ENCODE data around the gene LYRM4.

The LYRM4 gene

DNA sequence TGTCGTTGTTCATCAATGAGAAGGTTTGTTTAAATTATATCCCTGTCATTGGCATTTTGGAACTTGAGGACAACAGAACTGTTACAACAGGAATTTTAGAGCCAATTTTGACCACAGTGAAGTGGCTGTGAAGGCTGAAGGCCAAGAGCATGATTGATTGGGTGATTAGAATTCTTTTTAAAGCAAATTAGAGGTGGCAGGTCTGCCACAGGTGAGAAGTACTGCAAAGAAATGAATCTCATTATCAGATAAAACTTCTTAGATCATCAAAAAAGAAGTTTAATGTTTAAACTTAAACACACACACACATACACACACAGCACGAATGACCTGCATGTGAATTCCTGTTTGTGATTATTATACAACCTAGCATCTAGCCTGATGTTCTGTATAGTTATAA is 32.9 kb upstream of the LYRM4 start:
- Histone ChIP-seq H3K36me3 (no peaks in the 10 kb centered on the region), H3K27me3 (no peaks in the 10 kb centered on the region)
- TF ChIP-seq, protein P1, sequence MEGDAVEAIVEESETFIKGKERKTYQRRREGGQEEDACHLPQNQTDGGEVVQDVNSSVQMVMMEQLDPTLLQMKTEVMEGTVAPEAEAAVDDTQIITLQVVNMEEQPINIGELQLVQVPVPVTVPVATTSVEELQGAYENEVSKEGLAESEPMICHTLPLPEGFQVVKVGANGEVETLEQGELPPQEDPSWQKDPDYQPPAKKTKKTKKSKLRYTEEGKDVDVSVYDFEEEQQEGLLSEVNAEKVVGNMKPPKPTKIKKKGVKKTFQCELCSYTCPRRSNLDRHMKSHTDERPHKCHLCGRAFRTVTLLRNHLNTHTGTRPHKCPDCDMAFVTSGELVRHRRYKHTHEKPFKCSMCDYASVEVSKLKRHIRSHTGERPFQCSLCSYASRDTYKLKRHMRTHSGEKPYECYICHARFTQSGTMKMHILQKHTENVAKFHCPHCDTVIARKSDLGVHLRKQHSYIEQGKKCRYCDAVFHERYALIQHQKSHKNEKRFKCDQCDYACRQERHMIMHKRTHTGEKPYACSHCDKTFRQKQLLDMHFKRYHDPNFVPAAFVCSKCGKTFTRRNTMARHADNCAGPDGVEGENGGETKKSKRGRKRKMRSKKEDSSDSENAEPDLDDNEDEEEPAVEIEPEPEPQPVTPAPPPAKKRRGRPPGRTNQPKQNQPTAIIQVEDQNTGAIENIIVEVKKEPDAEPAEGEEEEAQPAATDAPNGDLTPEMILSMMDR (IDR thresholded peaks at IDR 0.05) = no peak

DNA sequence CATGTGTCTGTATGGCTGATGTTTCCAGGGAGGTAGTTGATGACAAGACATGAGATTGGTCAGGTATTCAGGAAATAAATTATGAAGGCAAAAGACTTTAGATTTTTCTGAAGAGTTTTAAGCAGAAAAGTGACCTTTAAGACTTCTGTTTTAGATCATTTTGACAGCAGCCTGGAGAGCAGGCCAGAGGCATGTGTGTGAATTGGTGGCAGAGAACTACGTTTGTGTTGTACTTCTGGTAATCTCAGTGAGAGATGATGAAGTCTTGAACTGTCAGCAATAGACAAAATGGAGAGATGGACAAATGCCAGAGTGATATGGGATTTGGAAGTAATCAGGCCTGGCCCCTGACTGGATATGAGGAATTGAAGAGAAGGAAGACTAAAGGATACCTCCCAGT is 31.4 kb upstream of the LYRM4 start:
- Histone ChIP-seq H3K4me3 (ENCODE audit: low read depth in 1 of 2, low read length in 1 of 2) (no peak overlapping the region), H3K36me3 (no peaks in the 10 kb centered on the region), H3K27me3 (no peaks in the 10 kb centered on the region), H3K4me1 (ENCODE audit: control insufficient read depth in 1 of 2, insufficient read depth in 1 of 2, low read depth in 1 of 2, low read length in 1 of 2) (peaks cover 0 to 6% of the 10 kb centered on the region in 2 experiments), H3K27ac (no peak overlapping the region), H3K9me3 (no peaks in the 10 kb centered on the region)
- TF ChIP-seq, protein P1 (IDR thresholded peaks at IDR 0.05) = no peak

More for the DNA sequence above, 32.9 kb upstream of the LYRM4 start:
- Histone ChIP-seq H3K4me1 (ENCODE audit: control insufficient read depth in 1 of 2, insufficient read depth in 1 of 2, low read depth in 1 of 2, low read length in 1 of 2) (peaks cover 0 to 6% of the 10 kb centered on the region in 2 experiments), H3K4me3 (ENCODE audit: low read depth in 1 of 2, low read length in 1 of 2) (no peak overlapping the region), H3K9me3 (no peaks in the 10 kb centered on the region), H3K27ac (no peak overlapping the region)

DNA sequence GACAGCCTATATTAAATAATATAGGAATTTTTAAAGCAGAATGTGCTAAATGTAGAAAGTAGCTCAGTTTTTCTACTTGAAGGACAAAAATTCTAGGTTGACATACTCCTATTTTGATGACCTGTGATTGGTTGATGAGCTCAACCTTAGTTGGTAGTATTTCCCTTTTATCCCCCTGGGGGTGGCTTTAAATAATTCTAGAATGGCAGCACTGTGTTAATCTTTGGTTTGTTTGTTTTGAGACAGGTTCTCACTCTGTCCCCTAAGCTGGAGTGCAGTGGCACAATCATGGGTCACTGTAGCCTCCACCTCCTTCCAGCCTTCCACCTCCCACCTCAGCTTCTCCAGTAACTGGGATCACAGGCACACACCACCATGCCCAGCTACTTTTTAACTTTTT is 29.8 kb upstream of the LYRM4 start:
- no peak overlapping the region for H3K27ac ChIP-seq
- TF ChIP-seq, protein P1 (IDR thresholded peaks at IDR 0.05) = no peak
- peaks cover 0 to 6% of the 10 kb centered on the region in 2 experiments for H3K4me1 ChIP-seq (ENCODE audit: control insufficient read depth in 1 of 2, insufficient read depth in 1 of 2, low read depth in 1 of 2, low read length in 1 of 2)
- no peak overlapping the region for H3K4me3 ChIP-seq (ENCODE audit: low read depth in 1 of 2, low read length in 1 of 2)
- H3K27me3 ChIP-seq = no peaks in the 10 kb centered on the region
- H3K9me3 ChIP-seq = no peaks in the 10 kb centered on the region
- no peaks in the 10 kb centered on the region for H3K36me3 ChIP-seq

DNA sequence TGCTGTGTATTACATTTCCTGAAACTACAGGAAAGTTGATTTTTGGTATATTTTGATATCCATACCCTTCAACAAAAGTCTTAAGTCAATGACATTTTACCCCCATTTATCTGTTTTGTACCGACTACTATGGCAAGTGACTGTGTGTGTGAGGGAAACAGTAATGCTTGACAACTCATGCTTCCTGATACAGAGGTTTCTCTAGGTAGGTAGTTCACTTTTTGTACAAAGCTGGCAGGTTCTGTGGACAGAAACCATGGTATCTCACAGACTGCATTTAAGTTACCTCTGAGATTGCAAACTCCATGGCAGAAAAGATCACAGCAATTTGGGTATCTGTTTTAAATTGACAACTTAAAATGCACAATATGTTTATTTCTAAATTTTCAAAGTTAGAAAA is 29.3 kb upstream of the LYRM4 start:
- H3K27ac ChIP-seq = no peak overlapping the region
- no peaks in the 10 kb centered on the region for H3K9me3 ChIP-seq
- no peaks in the 10 kb centered on the region for H3K27me3 ChIP-seq
- TF ChIP-seq, protein P1 (IDR thresholded peaks at IDR 0.05) = no peak
- no peaks in the 10 kb centered on the region for H3K36me3 ChIP-seq
- H3K4me3 ChIP-seq (ENCODE audit: low read depth in 1 of 2, low read length in 1 of 2) = no peak overlapping the region
- H3K4me1 ChIP-seq (ENCODE audit: control insufficient read depth in 1 of 2, insufficient read depth in 1 of 2, low read depth in 1 of 2, low read length in 1 of 2) = peaks cover 0 to 6% of the 10 kb centered on the region in 2 experiments

DNA sequence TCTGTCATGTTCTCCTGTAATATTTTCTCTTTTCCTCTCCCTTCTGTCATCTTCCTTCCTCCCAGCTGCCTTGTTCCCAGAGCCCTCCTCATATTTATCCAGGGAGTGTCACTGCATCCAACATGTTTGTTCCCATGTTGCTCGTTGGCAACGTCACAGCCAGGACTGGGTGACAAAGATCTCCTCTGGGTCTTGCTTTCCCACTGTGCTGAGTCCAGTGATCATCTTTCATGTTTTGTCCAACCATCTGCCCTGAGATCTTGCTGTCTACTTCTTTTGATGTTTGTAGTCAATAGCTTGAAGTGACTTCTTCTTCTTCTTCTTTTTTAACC is 27.2 kb upstream of the LYRM4 start:
- Histone ChIP-seq H3K27me3 (no peaks in the 10 kb centered on the region), H3K4me1 (ENCODE audit: control insufficient read depth in 1 of 2, insufficient read depth in 1 of 2, low read depth in 1 of 2, low read length in 1 of 2) (no peaks in the 10 kb centered on the region), H3K4me3 (ENCODE audit: low read depth in 1 of 2, low read length in 1 of 2) (no peak overlapping the region), H3K27ac (no peak overlapping the region), H3K9me3 (no peaks in the 10 kb centered on the region), H3K36me3 (no peaks in the 10 kb centered on the region)
- TF ChIP-seq, protein P1 (IDR thresholded peaks at IDR 0.05) = no peak
